ENCODE measurements around the gene ZNF507.

GRCh38 chr19:32322541-32322940 is 22.9 kb upstream of the ZNF507 start:
- TF ChIP-seq CTCF (IDR thresholded peaks at IDR 0.05; ENCODE audit: insufficient read depth, low read depth, low read length) (no peak), EZH2 (IDR thresholded peaks at IDR 0.05; ENCODE audit: insufficient read depth, low read length) (no peak)

Measured in astrocyte (in vitro differentiated cells and primary cell).